Stomach (tissue), 4 donors: ENCODE measurements around the gene DNAH6.

Experiments used
- CTCF ChIP-seq, 7 experiments: fragments of 450-650 bp in 4 of 7; fragments of 200-600 bp in 3 of 7; sonication (generic) in 3 of 7; IDR thresholded peaks; one replicate each; pipeline ENCODE4 v1.5.1; 2016 to 2019; ENCODE audit warnings: antibody characterized with exemption in 7 of 7, control low read depth in 2 of 7, mild to moderate bottlenecking in 1 of 7
- POLR2A ChIP-seq, 4 donors: fragments of 450-650 bp; IDR thresholded peaks; one replicate each; pipeline ENCODE4 v1.6.1; 2016; ENCODE audit warnings: antibody characterized with exemption in 4 of 4, control low read depth in 2 of 4, mild to moderate bottlenecking in 1 of 4, moderate library complexity in 1 of 4

GRCh38 chr2:84840306-84840705 is 324.0 kb downstream of the DNAH6 start:
- TF ChIP-seq CTCF (IDR thresholded peaks at IDR 0.05) (no peak), POLR2A (IDR thresholded peaks at IDR 0.05) (no peak)
